PC-9 (cell line): ENCODE data around the gene PPFIA4. TPM values are rescaled to one million over a fixed set of nuclear protein-coding genes. Genes with fewer than 3 reads are reported as not detected.

ENCODE experiments used
- BruUV-seq: library from RNA; stranded (reverse); fragments of 400-500 nt; replicated peaks from 2 replicates; lab custom pipeline; 2021; lab: Mats Ljungman, UMichigan
- CTCF ChIA-PET: fragments of 300-600 bp; sonication (Branson Sonifier 250); formaldehyde crosslinking; loops from one replicate; lab custom pipeline; 2022; ENCODE audit warnings: antibody characterized with exemption; lab: Charles Lee
- POLR2A ChIA-PET: fragments of 300-600 bp; sonication (Branson Sonifier 250); formaldehyde crosslinking; loops from one replicate; lab custom pipeline; 2022; ENCODE audit warnings: antibody characterized with exemption; ENCODE audit not compliant: unreplicated experiment; lab: Charles Lee
- DNase-seq, 2 experiments: peaks; one replicate each; pipeline versions ENCODE4 v3.0.0 to v3.0.0-alpha.2; 2015 to 2022; ENCODE audit warnings: mixed read lengths in 1 of 2
- H2AFZ ChIP-seq: fragments of 200-600 bp; sonication (generic); 2 replicates; pipeline ENCODE4 v1.8.1; 2017; ENCODE audit warnings: antibody characterized with exemption
- H3F3A ChIP-seq: fragments of 200-600 bp; sonication (generic); 2 replicates; pipeline ENCODE4 v1.8.1; 2017; ENCODE audit warnings: antibody characterized with exemption, mild to moderate bottlenecking, low read depth; ENCODE audit not compliant: insufficient read depth
- H3K27ac ChIP-seq: fragments of 200-600 bp; sonication (generic); 2 replicates; pipeline ENCODE4 v1.6.1; 2016; ENCODE audit warnings: mixed run types
- H3K27me3 ChIP-seq: fragments of 200-600 bp; sonication (generic); 2 replicates; pipeline ENCODE4 v1.6.1; 2016; ENCODE audit warnings: low read depth, mixed run types; ENCODE audit not compliant: insufficient read depth
- H3K36me3 ChIP-seq: fragments of 200-600 bp; sonication (generic); 2 replicates; pipeline ENCODE4 v1.6.1; 2016; ENCODE audit warnings: low read depth, mixed run types
- H3K4me1 ChIP-seq: fragments of 200-600 bp; sonication (generic); replicated peaks from 2 replicates; pipeline ENCODE4 v1.6.1; 2016; ENCODE audit warnings: mixed run types; ENCODE audit not compliant: insufficient read depth
- H3K4me2 ChIP-seq: fragments of 200-600 bp; sonication (generic); 2 replicates; pipeline ENCODE4 v1.6.1; 2017; ENCODE audit warnings: mixed run types
- H3K4me3 ChIP-seq: fragments of 200-600 bp; sonication (generic); 2 replicates; pipeline ENCODE4 v1.6.1; 2016; ENCODE audit warnings: mixed run types
- H3K79me2 ChIP-seq: fragments of 200-600 bp; sonication (generic); 2 replicates; pipeline ENCODE4 v1.6.1; 2017; ENCODE audit warnings: low read depth, mixed run types
- H3K9me2 ChIP-seq: fragments of 200-600 bp; sonication (generic); 2 replicates; pipeline ENCODE4 v1.8.1; 2017; ENCODE audit warnings: mild to moderate bottlenecking; ENCODE audit not compliant: insufficient read depth
- H3K9me3 ChIP-seq: fragments of 200-600 bp; sonication (generic); 2 replicates; pipeline ENCODE4 v1.8.1; 2016; ENCODE audit warnings: low read depth; ENCODE audit not compliant: insufficient read depth
- H4K20me1 ChIP-seq: fragments of 200-600 bp; sonication (generic); 2 replicates; pipeline ENCODE4 v1.8.1; 2017; ENCODE audit not compliant: insufficient read depth
- CTCF ChIP-seq: fragments of 200-600 bp; sonication (generic); conservative IDR thresholded peaks from 2 replicates; pipeline ENCODE4 v1.6.1; 2017; ENCODE audit warnings: mixed run types, antibody characterized with exemption, mild to moderate bottlenecking, moderate library complexity
- EZH2 ChIP-seq: fragments of 200-600 bp; sonication (generic); IDR thresholded peaks from 2 replicates; pipeline ENCODE4 v1.8.0; 2017; ENCODE audit warnings: antibody characterized with exemption, low read depth
- intact Hi-C: fragments of 100-400 bp; cut with micrococcal nuclease; formaldehyde crosslinking; loops from one replicate; pipeline ENCODE4 v1.10.0; 2022; ENCODE audit not compliant: unreplicated experiment
- total RNA-seq: library from RNA; stranded (reverse); gene quantifications from 2 replicates; pipeline ENCODE4 v1.2.3, GENCODE V29; 2021

The PPFIA4 gene
- total RNA-seq, 1 experiment from 2014 or later: 1.2 TPM

- POLR2A ChIA-PET: interaction anchor here (0.6 kb wide), 1 partner anchor 98 kb away, joined by 3 read pairs; no protein-coding TSS in a partner anchor
- no TSS peak for BruUV-seq
- intact Hi-C loops: no loop called here
These were observed 28.4 kb downstream of the PPFIA4 start for GRCh38 chr1:203054642-203055041.

GRCh38 chr1:203055161-203055799 is 29.0 kb downstream of the PPFIA4 start:
- BruUV-seq: no TSS peak
- H3K36me3 ChIP-seq: no peaks in the 10 kb centered on the region
- no peaks in the 10 kb centered on the region for H3K9me3 ChIP-seq
- H2AFZ ChIP-seq: no peak overlapping the region
- TF ChIP-seq EZH2 (no peak), CTCF (no peak)
- no peaks in the 10 kb centered on the region for H3F3A ChIP-seq
- no peak for DNase-seq
- no peak overlapping the region for H3K27ac ChIP-seq
- H3K27me3 ChIP-seq: peaks cover 30% of the 10 kb centered on the region; the same call in 1 of the 2 replicates
- no peaks in the 10 kb centered on the region for H3K79me2 ChIP-seq
- CTCF ChIA-PET: interaction anchor here (0.8 kb wide), 1 partner anchor 13 kb away, joined by 5 read pairs; no protein-coding TSS in a partner anchor
- POLR2A ChIA-PET: interaction anchor here (0.5 kb wide), 1 partner anchor 720 kb away, joined by 4 read pairs; no protein-coding TSS in a partner anchor
- H3K9me2 ChIP-seq: no peaks in the 10 kb centered on the region
- H3K4me1 ChIP-seq: no peaks in the 10 kb centered on the region
- no peak overlapping the region for H3K4me2 ChIP-seq
- H3K4me3 ChIP-seq: no peak overlapping the region
- H4K20me1 ChIP-seq: no peaks in the 10 kb centered on the region
- intact Hi-C loops: no loop called here

More at GRCh38 chr1:203054642-203055041, 28.4 kb downstream of the PPFIA4 start:
- CTCF ChIA-PET: no interaction called here
- H3K79me2 ChIP-seq: no peaks in the 10 kb centered on the region
- H3K4me1 ChIP-seq: no peaks in the 10 kb centered on the region
- no peak overlapping the region for H2AFZ ChIP-seq
- H4K20me1 ChIP-seq: no peaks in the 10 kb centered on the region
- TF ChIP-seq EZH2 (no peak), CTCF (no peak)
- H3K4me2 ChIP-seq: no peak overlapping the region
- DNase-seq: no peak
- H3K9me3 ChIP-seq: no peaks in the 10 kb centered on the region
- peaks cover 30% of the 10 kb centered on the region; the same call in 1 of the 2 replicates for H3K27me3 ChIP-seq
- no peaks in the 10 kb centered on the region for H3K9me2 ChIP-seq
- H3F3A ChIP-seq: no peaks in the 10 kb centered on the region
- H3K27ac ChIP-seq: no peak overlapping the region
- no peaks in the 10 kb centered on the region for H3K36me3 ChIP-seq
- H3K4me3 ChIP-seq: no peak overlapping the region

GRCh38 chr1:203056012-203056411 is 29.7 kb downstream of the PPFIA4 start:
- no peak for DNase-seq
- Histone ChIP-seq H3K9me3 (no peaks in the 10 kb centered on the region), H4K20me1 (no peaks in the 10 kb centered on the region), H3K36me3 (no peaks in the 10 kb centered on the region), H3F3A (no peaks in the 10 kb centered on the region), H3K27me3 (peaks cover 30% of the 10 kb centered on the region; the same call in 1 of the 2 replicates), H3K4me2 (no peak overlapping the region), H2AFZ (no peak overlapping the region), H3K4me3 (no peak overlapping the region), H3K9me2 (no peaks in the 10 kb centered on the region), H3K79me2 (no peaks in the 10 kb centered on the region), H3K4me1 (no peaks in the 10 kb centered on the region), H3K27ac (no peak overlapping the region)
- CTCF ChIA-PET: interaction anchor here (0.6 to 0.8 kb wide), 3 partner anchors 12 to 64 kb away, joined by 5 to 7 read pairs (median 5); no protein-coding TSS in a partner anchor
- no peak for TF ChIP-seq EZH2
- no peak for TF ChIP-seq CTCF
- intact Hi-C loops: no loop called here
- BruUV-seq: no TSS peak
- POLR2A ChIA-PET: interaction anchor here (0.7 kb wide), 1 partner anchor 618 kb away, joined by 8 read pairs; no protein-coding TSS in a partner anchor
